Hepatocyte (in vitro differentiated cells): ENCODE measurements around the gene VKORC1L1. TPM values are rescaled to one million over a fixed set of nuclear protein-coding genes. Genes with fewer than 3 reads are reported as not detected.
"Not testable (repeated sequence)": the region's sequence is repeated elsewhere in the genome, so short reads cannot be mapped to it uniquely, and the experiment has no call there.

ENCODE experiments used
- DNase-seq: peaks from one replicate; pipeline ENCODE4 v3.0.0-alpha.2; 2016; ENCODE audit warnings: low spot score
- H2AFZ ChIP-seq: fragments of 200-600 bp; sonication (generic); 2 replicates; pipeline ENCODE4 v1.6.0; 2016; ENCODE audit warnings: antibody characterized with exemption, mild to moderate bottlenecking
- H3K27ac ChIP-seq: fragments of 200-600 bp; sonication (generic); 2 replicates; pipeline ENCODE4 v1.5.1; 2016; ENCODE audit warnings: mild to moderate bottlenecking
- H3K27me3 ChIP-seq: fragments of 200-600 bp; sonication (generic); 2 replicates; pipeline ENCODE4 v1.6.1; 2016
- H3K36me3 ChIP-seq: fragments of 200-600 bp; sonication (generic); replicated peaks from 2 replicates; pipeline ENCODE4 v1.5.1; 2016; ENCODE audit warnings: low read depth; ENCODE audit not compliant: insufficient read depth
- H3K4me1 ChIP-seq: fragments of 200-600 bp; sonication (generic); 2 replicates; pipeline ENCODE4 v1.5.1; 2016; ENCODE audit warnings: mild to moderate bottlenecking, moderate library complexity; ENCODE audit not compliant: insufficient read depth
- H3K4me2 ChIP-seq: fragments of 200-600 bp; sonication (generic); 2 replicates; pipeline ENCODE4 v1.6.0; 2016
- H3K4me3 ChIP-seq: fragments of 200-600 bp; sonication (generic); 2 replicates; pipeline ENCODE4 v1.5.1; 2016; ENCODE audit warnings: mild to moderate bottlenecking
- H3K79me2 ChIP-seq: fragments of 200-600 bp; sonication (generic); 2 replicates; pipeline ENCODE4 v1.6.0; 2017; ENCODE audit warnings: mild to moderate bottlenecking
- H3K9me2 ChIP-seq: fragments of 200-600 bp; sonication (generic); replicated peaks from 2 replicates; pipeline ENCODE4 v1.6.0; 2017; ENCODE audit warnings: mild to moderate bottlenecking; ENCODE audit not compliant: insufficient read depth
- H3K9me3 ChIP-seq: fragments of 200-600 bp; sonication (generic); 2 replicates; pipeline ENCODE4 v1.5.1; 2016; ENCODE audit warnings: low read depth, mild to moderate bottlenecking
- H4K20me1 ChIP-seq: fragments of 200-600 bp; sonication (generic); 2 replicates; pipeline ENCODE4 v1.6.0; 2016; ENCODE audit warnings: mild to moderate bottlenecking; ENCODE audit not compliant: insufficient read depth, poor library complexity, severe bottlenecking
- CTCF ChIP-seq: fragments of 200-600 bp; sonication (generic); IDR thresholded peaks from 2 replicates; pipeline ENCODE4 v1.5.1; 2016; ENCODE audit warnings: antibody characterized with exemption, mild to moderate bottlenecking; ENCODE audit not compliant: poor library complexity
- EZH2 ChIP-seq: fragments of 200-600 bp; sonication (generic); IDR thresholded peaks from 2 replicates; pipeline ENCODE4 v1.6.1; 2016; ENCODE audit warnings: antibody characterized with exemption, mild to moderate bottlenecking, borderline replicate concordance
- EZH2phosphoT487 ChIP-seq: fragments of 200-600 bp; sonication (generic); IDR thresholded peaks from one replicate; pipeline ENCODE4 v1.6.1; 2018; ENCODE audit warnings: antibody characterized with exemption, mild to moderate bottlenecking, low read depth, moderate library complexity; ENCODE audit not compliant: unreplicated experiment, severe bottlenecking
- WGBS: methylation state at CpG from one replicate; pipeline ENCODE4 v1.1.6; 2016; ENCODE audit warnings: low lambda C conversion rate; ENCODE audit errors: missing lambda C conversion rate; 5-methylcytosine and 5-hydroxymethylcytosine counted together
- polyA plus RNA-seq: library from polyadenylated mRNA; unstranded; fragments of >200 nt; fragmentation: Nextera tagmentation; extraction: Ambion mirVana; gene quantifications from 2 replicates; pipeline ENCODE4 v1.2.1, GENCODE V29; 2016
- total RNA-seq: library from RNA; depleted of rRNA; stranded (reverse); fragments of >200 nt; gene quantifications from 2 replicates; pipeline ENCODE4 v1.2.3, GENCODE V29; 2014

The VKORC1L1 gene
- total and polyA plus RNA-seq, 2 experiments from 2014 or later, result 22.2 to 23.5 TPM

GRCh38 chr7:65839846-65840245 lies 33.0 kb upstream of the VKORC1L1 start:
- H3K4me2 ChIP-seq, result no peak overlapping the region
- H3K4me1 ChIP-seq, result no peaks in the 10 kb centered on the region
- H3K36me3 ChIP-seq, result no peaks in the 10 kb centered on the region
- no peaks in the 10 kb centered on the region for H3K9me3 ChIP-seq
- no peak for TF ChIP-seq EZH2
- TF ChIP-seq EZH2phosphoT487, result no peak
- no peak for TF ChIP-seq CTCF
- no peak overlapping the region for H2AFZ ChIP-seq
- no peaks in the 10 kb centered on the region for H4K20me1 ChIP-seq
- H3K27me3 ChIP-seq, result no peaks in the 10 kb centered on the region
- DNase-seq, result no peak
- H3K4me3 ChIP-seq, result no peak overlapping the region
- H3K27ac ChIP-seq, result no peak overlapping the region
- 94% methylated on average over 6 of the region's 6 CpGs for WGBS
- H3K9me2 ChIP-seq, result no peaks in the 10 kb centered on the region
- H3K79me2 ChIP-seq, result no peaks in the 10 kb centered on the region

GRCh38 chr7:65840446-65840845 lies 32.4 kb upstream of the VKORC1L1 start:
- peak; percentile 62 for DNase-seq
- H3K9me3 ChIP-seq, result no peaks in the 10 kb centered on the region
- no peak overlapping the region for H3K4me3 ChIP-seq
- WGBS, result 62% methylated on average over 4 of the region's 4 CpGs
- no peaks in the 10 kb centered on the region for H3K9me2 ChIP-seq
- no peaks in the 10 kb centered on the region for H3K36me3 ChIP-seq
- no peaks in the 10 kb centered on the region for H3K4me1 ChIP-seq
- no peak overlapping the region for H3K27ac ChIP-seq
- H4K20me1 ChIP-seq, result no peaks in the 10 kb centered on the region
- no peak overlapping the region for H2AFZ ChIP-seq
- no peaks in the 10 kb centered on the region for H3K79me2 ChIP-seq
- H3K27me3 ChIP-seq, result no peaks in the 10 kb centered on the region
- TF ChIP-seq CTCF (peak; percentile 39), EZH2 (no peak), EZH2phosphoT487 (no peak)
- no peak overlapping the region for H3K4me2 ChIP-seq

GRCh38 chr7:65843616-65844015 lies 29.3 kb upstream of the VKORC1L1 start:
- H3K4me1 ChIP-seq, H4K20me1 ChIP-seq, H2AFZ ChIP-seq, H3K9me3 ChIP-seq, H3K79me2 ChIP-seq, H3K4me2 ChIP-seq, H3K27ac ChIP-seq, H3K27me3 ChIP-seq, H3K4me3 ChIP-seq, H3K36me3 ChIP-seq, H3K9me2 ChIP-seq, DNase-seq: not testable (repeated sequence)

- Histone ChIP-seq H3K36me3 (no peaks in the 10 kb centered on the region), H2AFZ (no peak overlapping the region), H3K4me2 (no peak overlapping the region), H3K4me3 (no peak overlapping the region), H3K79me2 (no peaks in the 10 kb centered on the region), H3K9me2 (no peaks in the 10 kb centered on the region), H3K27ac (no peak overlapping the region), H4K20me1 (no peaks in the 10 kb centered on the region), H3K27me3 (no peaks in the 10 kb centered on the region), H3K9me3 (no peaks in the 10 kb centered on the region), H3K4me1 (no peaks in the 10 kb centered on the region)
- no peak for TF ChIP-seq CTCF
- TF ChIP-seq EZH2, result no peak
- TF ChIP-seq EZH2phosphoT487, result no peak
- DNase-seq, result peak; percentile 35
- WGBS, result 62% methylated on average over 4 of the region's 4 CpGs
Measured at GRCh38 chr7:65846008-65846570, 26.8 kb upstream of the VKORC1L1 start.

GRCh38 chr7:65853426-65853825 lies 19.4 kb upstream of the VKORC1L1 start:
- not testable (repeated sequence) for H3K27me3 ChIP-seq, H4K20me1 ChIP-seq, H3K36me3 ChIP-seq, H3K4me2 ChIP-seq, DNase-seq, H3K27ac ChIP-seq, H2AFZ ChIP-seq, H3K4me3 ChIP-seq, H3K79me2 ChIP-seq, H3K4me1 ChIP-seq, H3K9me2 ChIP-seq, H3K9me3 ChIP-seq
- 87% methylated on average over 3 of the region's 3 CpGs for WGBS

- not testable (repeated sequence) for H3K9me3 ChIP-seq, H4K20me1 ChIP-seq, DNase-seq, H3K36me3 ChIP-seq, H2AFZ ChIP-seq, H3K9me2 ChIP-seq, H3K27ac ChIP-seq, H3K4me1 ChIP-seq, H3K4me2 ChIP-seq, H3K27me3 ChIP-seq, H3K4me3 ChIP-seq, H3K79me2 ChIP-seq
- 87% methylated on average over 7 of the region's 7 CpGs for WGBS
Measured at GRCh38 chr7:65853892-65854291, 19.0 kb upstream of the VKORC1L1 start.
